Kidney epithelial cell (primary cell): ENCODE results near the gene ADARB1. TPM values are rescaled to one million over a fixed set of nuclear protein-coding genes. Genes with fewer than 3 reads are reported as not detected.

ENCODE experiments used
- DNase-seq: peaks from one replicate; pipeline ENCODE4 v3.0.0-alpha.2; 2010; ENCODE audit warnings: low read depth
- H3K27me3 ChIP-seq: 2 replicates; pipeline ENCODE4 v1.6.0; 2011; ENCODE audit warnings: low read length; ENCODE audit not compliant: control insufficient read depth, insufficient read depth
- H3K36me3 ChIP-seq: 2 replicates; pipeline ENCODE4 v1.5.1; 2011; ENCODE audit warnings: low read length; ENCODE audit not compliant: control insufficient read depth, insufficient read depth
- H3K4me3 ChIP-seq: 2 replicates; pipeline ENCODE4 v1.5.1; 2011; ENCODE audit warnings: low read depth, mild to moderate bottlenecking, control low read depth, low read length
- total RNA-seq: library from RNA; depleted of rRNA; stranded (reverse); fragments of >200 nt; gene quantifications from 2 replicates; pipeline ENCODE4 v1.2.3, GENCODE V29; 2015
- TF ChIP-seq, protein P1 (sequence below): IDR thresholded peaks from 2 replicates; pipeline ENCODE4 v1.5.1; 2011; ENCODE audit warnings: mild to moderate bottlenecking, moderate library complexity, low read length, control low read depth, inconsistent platforms; ENCODE audit not compliant: insufficient read depth, poor library complexity, severe bottlenecking

ADARB1 gene
- total RNA-seq, 1 donor from 2014 or later: 6.9 TPM

- H3K4me3 ChIP-seq: no peak overlapping the region
- peaks cover 2% of the 10 kb centered on the region for H3K27me3 ChIP-seq
- TF ChIP-seq, protein P1, sequence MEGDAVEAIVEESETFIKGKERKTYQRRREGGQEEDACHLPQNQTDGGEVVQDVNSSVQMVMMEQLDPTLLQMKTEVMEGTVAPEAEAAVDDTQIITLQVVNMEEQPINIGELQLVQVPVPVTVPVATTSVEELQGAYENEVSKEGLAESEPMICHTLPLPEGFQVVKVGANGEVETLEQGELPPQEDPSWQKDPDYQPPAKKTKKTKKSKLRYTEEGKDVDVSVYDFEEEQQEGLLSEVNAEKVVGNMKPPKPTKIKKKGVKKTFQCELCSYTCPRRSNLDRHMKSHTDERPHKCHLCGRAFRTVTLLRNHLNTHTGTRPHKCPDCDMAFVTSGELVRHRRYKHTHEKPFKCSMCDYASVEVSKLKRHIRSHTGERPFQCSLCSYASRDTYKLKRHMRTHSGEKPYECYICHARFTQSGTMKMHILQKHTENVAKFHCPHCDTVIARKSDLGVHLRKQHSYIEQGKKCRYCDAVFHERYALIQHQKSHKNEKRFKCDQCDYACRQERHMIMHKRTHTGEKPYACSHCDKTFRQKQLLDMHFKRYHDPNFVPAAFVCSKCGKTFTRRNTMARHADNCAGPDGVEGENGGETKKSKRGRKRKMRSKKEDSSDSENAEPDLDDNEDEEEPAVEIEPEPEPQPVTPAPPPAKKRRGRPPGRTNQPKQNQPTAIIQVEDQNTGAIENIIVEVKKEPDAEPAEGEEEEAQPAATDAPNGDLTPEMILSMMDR: no peak
- no peaks in the 10 kb centered on the region for H3K36me3 ChIP-seq
- DNase-seq: no peak
These were observed 73.3 kb downstream of the ADARB1 start for GRCh38 chr21:45147473-45148315.

DNA sequence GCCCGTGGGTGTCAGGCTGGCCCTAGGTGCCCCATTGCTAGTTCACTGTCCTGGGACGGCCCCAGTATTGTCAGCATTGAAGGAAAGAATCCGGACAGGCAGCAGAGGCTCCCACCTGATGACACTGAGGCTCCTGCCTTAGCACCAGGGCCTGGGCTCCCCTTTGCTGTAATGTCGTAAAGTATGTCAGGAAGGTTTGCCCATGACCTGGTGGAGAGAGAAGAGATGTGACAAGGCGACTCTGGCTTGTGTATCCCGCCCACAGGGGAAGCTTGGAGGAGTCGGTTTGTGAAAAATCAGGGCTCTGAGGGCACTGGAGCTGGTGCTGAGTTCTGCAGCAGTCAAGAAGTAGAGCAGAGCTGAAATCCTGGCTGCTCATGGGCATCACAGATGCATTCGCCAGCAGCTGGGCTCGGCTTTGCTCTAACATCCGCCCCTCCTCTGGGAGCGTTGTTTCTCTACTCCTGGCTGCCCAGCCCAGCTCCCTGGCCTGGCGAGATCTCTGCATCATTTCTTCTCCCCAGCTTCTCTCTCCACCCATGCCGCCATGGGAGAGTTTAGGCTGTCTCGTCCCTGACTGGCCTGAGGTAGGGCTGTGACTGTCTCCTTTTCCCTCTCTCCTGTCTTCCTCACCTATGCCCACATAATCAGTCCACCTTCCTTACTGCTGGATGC, 74.1 kb downstream of the ADARB1 start:
- Histone ChIP-seq H3K4me3 (no peak overlapping the region), H3K27me3 (peaks cover 2% of the 10 kb centered on the region), H3K36me3 (no peaks in the 10 kb centered on the region)
- TF ChIP-seq, protein P1: no peak
- no peak for DNase-seq

GRCh38 chr21:45149021-45149420, 74.6 kb downstream of the ADARB1 start:
- no peak for DNase-seq
- Histone ChIP-seq H3K4me3 (no peak overlapping the region), H3K36me3 (no peaks in the 10 kb centered on the region), H3K27me3 (peaks cover 2% of the 10 kb centered on the region)
- TF ChIP-seq, protein P1: no peak

DNA sequence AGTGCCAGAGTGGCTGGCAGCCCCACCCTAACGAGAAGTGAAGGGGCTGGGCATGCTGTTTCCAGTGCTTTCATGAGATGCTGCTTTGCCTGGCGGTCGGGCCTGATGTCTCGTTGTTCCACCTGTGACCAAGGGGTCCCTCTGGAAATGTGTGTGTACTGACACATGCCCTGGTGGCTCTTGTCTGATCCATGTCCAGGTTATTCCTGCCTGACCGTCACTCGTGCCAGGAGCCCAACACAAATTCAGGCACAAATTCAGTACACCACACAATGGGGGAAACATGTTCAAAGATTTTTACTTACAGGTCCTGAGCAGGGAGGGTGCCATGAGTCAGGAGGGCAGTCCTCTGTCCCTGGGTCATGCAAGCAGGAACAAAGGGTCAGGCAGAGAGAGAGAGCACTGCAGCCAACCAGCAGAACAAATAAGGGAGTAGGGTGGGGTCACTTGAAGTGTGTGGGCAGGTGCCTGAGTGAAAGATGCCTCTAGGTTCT, 76.3 kb downstream of the ADARB1 start:
- no peak overlapping the region for H3K4me3 ChIP-seq
- TF ChIP-seq, protein P1: no peak
- no peaks in the 10 kb centered on the region for H3K36me3 ChIP-seq
- peaks cover 2% of the 10 kb centered on the region for H3K27me3 ChIP-seq
- no peak for DNase-seq

- no peaks in the 10 kb centered on the region for H3K36me3 ChIP-seq
- no peak overlapping the region for H3K4me3 ChIP-seq
- no peak for DNase-seq
- TF ChIP-seq, protein P1: no peak
- H3K27me3 ChIP-seq: peaks cover 2% of the 10 kb centered on the region
These were observed 77.2 kb downstream of the ADARB1 start for GRCh38 chr21:45151445-45152160.
